HL-60/S4 treated with retinoic acid at 250 ng/mL for 4 days and 3 days (cell line): ENCODE data around the gene GPR143.

Source experiments
- in situ Hi-C: fragments of 300-500 bp; cut with MboI; formaldehyde crosslinking; loops from 2 replicates; pipeline ENCODE4 v1.7.0; 2022; ENCODE audit warnings: low sequenced_read_pairs

The GPR143 gene

DNA sequence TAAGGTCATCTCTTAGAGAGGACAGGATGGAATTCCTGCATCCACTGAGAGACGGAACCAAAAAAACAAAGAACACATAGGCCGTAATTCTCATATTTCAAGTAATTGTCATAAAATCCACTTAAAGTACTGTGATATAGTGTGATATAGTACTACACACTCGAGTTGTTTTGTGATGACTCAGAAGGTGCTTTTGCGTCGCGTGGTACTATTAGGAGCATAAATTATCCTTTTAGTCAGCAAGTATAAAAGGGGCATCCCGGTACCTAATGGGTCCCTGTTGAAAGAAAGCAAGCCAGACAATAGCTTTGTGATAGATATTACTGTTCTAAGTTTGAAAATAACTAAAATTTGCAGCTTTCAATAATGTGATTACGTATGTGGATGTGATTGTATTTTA, 55.3 kb downstream of the GPR143 start:
- in situ Hi-C loops = loop anchor here (25.0 kb wide), 1 partner anchor 748 kb away; no protein-coding TSS in a partner anchor

DNA sequence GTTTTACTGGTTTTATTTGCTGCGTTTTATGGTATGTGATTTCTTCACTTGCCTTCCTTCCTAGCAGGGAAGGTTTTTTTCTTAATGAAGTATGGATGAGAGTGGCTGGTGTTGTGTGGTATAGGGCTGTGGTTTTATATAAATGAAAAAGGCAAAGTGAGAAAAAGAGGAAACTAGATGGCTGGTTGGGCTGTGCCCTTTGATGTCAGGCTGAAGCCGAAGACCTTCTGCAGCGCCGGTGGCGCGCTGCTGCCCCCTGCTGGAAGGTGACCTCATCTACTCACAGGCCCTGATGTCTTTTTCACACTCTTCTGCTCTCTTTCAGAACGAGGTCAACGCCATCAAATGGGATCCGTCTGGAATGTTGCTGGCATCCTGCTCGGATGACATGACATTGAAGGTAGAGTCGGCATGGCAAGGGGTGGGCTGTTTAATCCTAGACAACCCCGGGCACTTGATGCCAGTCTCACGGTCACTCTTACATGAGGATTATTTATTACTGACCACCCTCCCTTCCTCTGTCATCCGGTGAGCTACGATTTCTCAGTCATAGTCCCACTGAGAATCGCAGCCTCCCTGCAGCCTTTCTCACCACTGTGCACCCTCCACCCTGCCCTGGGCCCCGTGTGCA, 56.6 kb downstream of the GPR143 start:
- in situ Hi-C loops = loop anchor here (25.0 kb wide), 1 partner anchor 747 kb away; no protein-coding TSS in a partner anchor

DNA sequence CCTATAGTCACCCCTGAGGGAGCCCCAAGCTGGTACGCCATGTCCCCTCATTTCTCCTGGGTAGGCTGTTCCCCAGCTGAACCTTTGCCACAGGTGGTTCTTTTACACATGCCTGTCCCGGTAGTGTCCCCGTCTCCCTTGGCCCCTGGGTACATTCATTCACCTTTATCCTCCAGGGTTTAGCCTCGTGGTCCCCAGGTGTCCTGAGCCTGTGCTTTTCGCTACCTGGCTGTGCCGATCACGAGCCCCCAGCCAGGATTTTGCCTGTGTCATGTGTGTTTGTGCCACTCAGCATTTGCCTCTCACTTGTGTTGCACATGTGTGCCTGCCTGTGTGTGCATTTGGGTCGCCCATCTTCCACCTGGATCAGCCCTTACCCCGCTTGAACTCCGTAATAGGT, 57.6 kb downstream of the GPR143 start:
- in situ Hi-C loops = loop anchor here (25.0 kb wide), 1 partner anchor 746 kb away; no protein-coding TSS in a partner anchor

DNA sequence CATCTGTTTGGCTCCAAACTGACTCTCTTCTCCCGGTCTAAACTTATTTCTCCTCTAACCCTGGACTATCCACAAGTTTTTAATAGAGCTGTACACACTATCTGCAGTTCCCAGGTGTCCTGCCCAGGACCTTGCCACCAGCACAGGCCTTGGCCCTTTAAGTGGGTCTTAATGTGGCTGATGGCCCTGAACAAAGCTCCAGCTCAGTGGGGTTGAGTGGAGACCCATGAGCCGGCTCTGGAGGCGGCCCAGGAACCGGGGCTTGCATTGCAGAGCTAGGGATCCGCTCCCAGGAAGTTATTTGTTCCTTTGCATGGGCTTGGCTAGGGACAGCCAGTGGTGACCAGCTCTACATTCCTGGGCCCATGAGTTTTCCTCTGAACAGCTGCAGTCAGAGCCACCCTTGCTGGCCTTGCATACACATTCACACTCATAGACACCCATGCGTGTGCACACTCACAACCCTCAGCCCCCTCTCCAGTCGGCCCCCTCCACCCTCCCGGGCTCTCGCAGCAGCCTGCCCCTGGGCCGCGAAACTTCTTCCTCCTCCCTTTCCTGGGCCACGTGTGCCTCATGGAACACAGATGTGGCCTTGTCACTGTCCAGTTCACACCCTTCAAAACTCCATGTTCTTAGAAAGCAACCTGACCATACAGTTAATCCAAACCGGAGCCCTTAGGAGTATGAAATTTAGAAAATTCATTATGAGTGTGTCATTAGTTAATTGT, 58.2 kb downstream of the GPR143 start:
- in situ Hi-C loops = loop anchor here (25.0 kb wide), 1 partner anchor 745 kb away; no protein-coding TSS in a partner anchor

DNA sequence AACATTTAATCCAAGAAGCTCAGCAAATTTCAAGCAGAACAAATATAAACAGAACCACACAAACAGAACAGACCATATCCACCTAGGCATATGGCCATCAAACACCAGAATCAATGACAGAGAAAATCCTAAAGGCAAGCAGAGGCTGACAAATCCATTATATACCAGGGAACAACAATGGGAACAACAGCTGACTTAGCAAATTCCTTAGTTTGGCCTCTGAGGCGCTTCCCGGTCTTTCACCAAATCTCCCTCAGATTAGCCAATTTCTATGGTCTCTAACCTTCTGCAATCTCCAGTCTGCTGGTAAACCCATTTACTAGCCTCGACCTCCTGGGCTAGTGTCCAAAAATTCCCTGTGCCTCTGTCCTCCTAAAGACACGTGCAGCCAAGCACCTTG, 59.2 kb downstream of the GPR143 start:
- in situ Hi-C loops = loop anchor here (25.0 kb wide), 1 partner anchor 744 kb away; no protein-coding TSS in a partner anchor

DNA sequence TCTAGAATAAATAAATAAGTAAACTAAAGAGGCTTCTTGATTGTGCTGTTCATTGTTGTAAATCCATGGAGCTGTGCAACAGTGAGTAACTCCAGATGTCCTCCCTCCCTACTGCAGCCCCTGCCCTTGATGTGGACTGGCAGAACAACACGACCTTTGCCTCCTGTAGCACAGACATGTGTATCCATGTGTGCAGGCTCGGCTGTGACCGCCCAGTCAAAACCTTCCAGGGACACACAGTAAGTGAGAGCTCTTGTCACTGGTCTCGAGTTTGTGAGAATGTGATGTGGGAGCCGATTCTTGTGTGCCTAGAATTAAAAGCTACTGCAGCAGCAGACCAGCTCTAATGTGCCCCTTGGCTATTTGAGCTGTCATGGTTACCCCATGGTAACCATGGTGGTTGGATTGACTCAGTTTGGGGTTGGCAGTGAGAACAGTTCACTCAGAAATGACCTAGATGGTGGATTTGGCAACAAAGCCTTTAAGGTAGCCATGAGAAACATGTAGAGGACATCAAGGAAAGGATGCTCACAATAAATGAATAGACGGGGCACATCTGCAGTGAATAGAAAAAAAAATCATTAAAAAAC, 60.7 kb downstream of the GPR143 start:
- in situ Hi-C loops = loop anchor here (25.0 kb wide), 1 partner anchor 743 kb away; no protein-coding TSS in a partner anchor

DNA sequence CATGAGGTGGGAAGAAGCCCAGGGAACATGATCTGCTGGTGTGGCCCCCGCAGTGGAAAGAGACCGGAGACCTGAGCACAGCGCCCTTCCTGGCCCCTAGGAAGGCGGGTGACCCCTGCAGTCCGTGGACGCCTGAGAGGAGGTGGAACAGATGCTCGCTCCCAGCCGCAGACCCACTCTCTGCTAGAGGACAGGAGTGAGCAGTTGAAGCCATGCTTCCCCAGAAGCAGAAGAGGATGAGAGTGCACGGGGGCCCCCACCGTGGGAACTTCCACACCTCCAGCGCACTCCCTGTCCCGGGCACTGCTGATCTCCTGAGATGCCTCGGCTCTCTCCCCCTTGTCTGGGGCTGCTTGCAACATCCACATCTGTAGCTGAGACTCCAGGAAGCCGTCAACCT, 62.2 kb downstream of the GPR143 start:
- in situ Hi-C loops = loop anchor here (25.0 kb wide), 1 partner anchor 741 kb away; no protein-coding TSS in a partner anchor

DNA sequence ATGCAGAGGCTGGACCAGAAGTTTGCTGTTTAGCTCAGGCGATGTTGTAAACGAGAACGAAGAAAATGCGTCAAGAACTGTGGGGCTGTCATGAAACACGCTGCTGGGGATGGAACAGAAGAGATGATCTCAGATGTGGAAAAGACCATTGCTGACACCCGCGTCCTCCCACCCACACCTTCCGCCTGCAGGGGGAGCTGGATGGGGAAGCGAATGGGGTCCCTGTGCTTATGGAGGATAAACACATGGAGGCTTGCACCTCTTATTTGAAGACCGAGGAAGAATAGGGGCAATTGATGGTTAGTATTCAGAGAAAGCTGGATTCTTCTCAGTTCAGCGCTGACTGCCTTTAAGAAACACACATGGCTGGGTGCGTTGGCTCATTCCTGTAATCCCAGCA, 63.9 kb downstream of the GPR143 start:
- in situ Hi-C loops = loop anchor here (25.0 kb wide), 1 partner anchor 739 kb away; no protein-coding TSS in a partner anchor

DNA sequence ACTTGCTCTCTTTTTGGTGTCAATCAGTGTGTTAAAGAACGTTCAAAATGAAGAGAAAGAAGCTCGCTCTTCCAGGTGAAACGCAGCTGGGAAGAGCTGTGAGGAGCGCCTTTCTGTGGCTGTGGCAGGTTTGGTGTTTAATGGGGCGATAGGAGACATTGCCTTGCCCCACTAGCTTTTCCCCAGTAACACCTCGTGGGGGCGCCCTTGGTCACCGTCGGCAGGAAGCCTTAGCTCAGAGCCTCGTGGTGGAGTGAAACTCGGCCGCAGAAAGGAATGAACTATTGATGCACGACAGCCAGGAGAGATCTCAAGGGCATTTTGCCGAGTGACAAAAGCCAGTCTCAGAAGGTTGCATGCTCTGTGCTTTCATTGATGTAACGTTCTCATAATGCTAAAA, 65.1 kb downstream of the GPR143 start:
- in situ Hi-C loops = loop anchor here (25.0 kb wide), 1 partner anchor 738 kb away; no protein-coding TSS in a partner anchor

DNA sequence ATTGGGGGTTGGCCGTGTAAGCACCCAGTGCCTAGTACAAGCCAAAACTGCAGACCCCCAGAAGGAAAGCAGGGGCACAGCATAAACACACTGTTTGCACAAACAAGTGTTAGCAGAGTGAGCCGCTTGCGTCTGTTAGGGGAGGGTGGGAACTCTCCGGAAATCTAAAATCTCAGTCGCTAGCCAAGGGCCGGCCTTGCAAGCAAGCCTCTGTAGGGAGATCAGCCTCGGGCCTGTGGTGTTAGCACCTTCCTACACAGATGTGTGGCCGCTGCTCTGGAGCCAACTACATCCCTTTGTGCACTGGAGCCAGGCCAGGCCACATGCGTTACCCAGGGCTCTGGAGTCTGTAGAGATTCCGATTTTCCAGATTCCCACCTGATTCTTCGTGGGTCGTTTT, 67.1 kb downstream of the GPR143 start:
- in situ Hi-C loops = no loop called here

DNA sequence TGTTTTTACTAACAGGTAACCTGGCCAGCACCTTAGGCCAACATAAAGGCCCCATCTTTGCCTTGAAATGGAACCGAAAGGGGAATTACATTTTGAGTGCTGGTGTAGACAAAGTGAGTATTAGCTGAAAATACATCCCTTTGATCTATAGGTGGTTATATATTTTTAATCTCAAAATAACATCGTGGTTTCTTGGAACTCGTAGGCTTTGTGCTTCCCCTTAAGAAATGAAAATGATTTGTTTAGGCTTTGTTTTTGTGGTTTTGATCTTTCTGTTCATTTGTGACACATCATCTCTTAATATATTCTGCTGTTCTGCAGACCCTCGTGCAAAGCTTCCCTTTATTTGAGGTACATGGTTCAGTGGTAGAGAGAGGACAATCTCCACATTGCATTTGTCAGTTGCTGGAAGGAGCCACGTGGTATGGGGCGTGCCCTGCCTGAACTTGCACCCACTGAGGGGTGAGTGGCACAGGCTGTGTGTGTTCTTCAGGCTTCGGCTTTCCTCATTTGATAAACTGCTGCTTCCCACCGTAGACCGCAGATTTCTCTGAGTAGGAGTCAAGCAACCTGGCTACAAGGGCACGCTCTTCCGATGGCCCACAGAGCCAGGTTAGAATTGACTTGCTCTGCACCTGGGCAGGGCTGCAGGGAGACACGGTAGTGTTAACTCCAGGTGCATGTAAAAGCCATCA, 72.2 kb downstream of the GPR143 start:
- in situ Hi-C loops = no loop called here

DNA sequence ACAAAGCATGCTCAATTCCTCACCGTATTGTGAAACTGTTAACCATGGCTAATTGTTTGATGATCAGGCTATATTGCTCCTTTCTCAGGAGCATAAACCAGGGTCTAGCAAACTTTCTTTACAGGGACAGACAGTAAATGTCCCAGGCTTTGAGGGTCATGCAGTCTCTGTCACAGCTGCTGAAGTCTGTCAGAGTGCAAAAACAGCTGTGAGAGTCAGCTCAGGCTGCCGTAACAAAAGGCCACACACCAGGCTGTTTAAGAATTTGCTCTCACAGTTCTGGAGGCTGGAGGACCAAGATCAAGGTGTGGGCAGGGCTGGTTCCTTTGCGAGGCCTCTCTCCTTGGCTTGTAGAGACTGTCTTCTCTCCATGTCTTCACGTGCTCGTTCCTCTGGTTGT, 75.6 kb downstream of the GPR143 start:
- in situ Hi-C loops = no loop called here

DNA sequence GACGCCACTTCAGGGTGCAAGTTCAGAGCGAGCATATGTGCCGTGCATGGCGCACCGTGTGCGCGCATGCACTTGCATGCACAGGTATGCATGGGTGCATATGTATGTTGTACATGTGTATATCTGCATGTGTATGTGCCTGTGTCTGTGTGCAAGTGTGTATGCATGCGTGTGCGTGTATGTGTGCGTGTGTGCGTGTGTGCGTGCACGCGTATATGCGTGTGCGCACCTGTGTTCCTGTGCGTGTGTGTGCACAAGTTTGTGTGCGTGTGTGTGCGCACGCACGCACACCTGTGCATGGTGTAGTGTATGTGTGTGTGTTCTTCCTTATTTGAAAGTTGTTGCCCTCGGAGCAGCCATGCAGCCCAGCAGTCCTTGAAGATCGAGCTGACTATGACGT, 76.8 kb downstream of the GPR143 start:
- in situ Hi-C loops = no loop called here

DNA sequence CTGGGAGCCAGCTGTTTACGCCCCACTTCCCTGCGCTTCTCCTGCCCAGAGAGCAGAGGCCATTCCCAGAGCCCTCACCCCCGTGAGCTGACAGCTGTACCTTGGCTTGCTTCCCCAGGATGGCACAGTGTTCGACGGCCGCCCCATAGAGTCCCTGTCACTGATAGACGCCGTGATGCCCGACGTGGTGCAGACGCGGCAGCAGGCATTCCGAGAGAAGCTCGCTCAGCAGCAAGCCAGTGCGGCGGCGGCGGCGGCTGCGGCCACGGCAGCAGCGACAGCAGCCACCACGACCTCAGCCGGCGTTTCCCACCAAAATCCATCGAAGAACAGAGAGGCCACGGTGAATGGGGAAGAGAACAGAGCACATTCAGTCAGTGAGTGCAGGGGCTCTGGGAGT, 77.7 kb downstream of the GPR143 start:
- in situ Hi-C loops = no loop called here

DNA sequence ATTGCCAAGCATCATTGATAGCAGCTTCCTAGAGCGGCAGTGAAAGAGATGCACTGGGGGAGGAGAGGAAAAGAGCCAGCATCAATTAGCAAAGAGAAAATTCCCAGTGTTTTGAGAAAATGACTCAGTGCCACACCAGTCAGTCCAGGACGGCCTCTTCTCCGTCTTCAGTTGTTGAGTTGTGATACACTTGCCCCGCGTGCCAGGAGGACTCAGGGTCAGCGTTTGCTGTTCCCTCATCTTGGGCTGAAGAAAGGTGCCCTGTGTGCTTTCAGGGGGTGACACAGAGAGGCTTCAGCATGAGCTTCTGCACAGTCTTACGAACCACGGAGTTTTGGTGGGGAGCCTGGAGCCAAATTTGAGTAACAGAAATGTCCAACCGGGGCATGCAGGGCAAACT, 82.3 kb downstream of the GPR143 start:
- in situ Hi-C loops = no loop called here

DNA sequence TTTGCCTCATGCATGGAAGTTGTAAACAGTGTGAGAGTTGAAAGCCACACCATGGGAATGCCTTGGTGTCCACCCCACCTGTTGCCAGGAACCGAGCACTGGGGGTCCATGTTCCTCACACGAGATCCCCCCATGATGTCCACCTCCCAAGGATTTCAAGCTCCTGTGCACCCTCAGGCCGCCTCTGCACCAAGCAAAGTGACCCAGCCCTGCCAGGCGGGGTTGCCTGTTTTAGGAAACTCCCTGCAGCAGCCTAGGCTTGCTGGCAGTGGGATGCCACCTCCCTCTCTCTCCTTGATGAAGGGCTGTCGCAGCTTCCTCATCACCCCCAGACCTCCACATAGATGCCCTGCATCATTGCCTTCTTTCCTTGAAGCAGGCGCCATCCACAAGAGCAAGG, 82.8 kb downstream of the GPR143 start:
- in situ Hi-C loops = no loop called here

DNA sequence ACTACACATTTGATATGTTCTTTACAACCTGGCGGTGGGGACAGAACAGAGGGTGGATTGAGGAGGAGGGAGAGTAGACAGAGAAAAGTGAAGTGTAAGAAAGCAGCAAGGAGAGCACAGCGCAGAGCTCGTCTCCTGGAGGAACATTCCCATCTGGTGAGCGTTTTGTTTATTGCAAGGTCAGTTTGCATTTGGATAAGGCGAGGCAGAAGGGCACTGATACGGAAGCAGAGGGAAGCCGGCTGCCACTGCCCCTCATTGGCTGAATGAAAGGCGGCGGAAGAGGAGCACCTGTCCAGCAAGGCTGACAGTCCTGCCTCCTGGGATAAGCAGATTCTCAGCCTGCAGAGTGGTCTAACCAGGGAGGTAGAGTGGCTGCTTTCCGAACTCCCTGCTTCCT, 83.2 kb downstream of the GPR143 start:
- in situ Hi-C loops = no loop called here

DNA sequence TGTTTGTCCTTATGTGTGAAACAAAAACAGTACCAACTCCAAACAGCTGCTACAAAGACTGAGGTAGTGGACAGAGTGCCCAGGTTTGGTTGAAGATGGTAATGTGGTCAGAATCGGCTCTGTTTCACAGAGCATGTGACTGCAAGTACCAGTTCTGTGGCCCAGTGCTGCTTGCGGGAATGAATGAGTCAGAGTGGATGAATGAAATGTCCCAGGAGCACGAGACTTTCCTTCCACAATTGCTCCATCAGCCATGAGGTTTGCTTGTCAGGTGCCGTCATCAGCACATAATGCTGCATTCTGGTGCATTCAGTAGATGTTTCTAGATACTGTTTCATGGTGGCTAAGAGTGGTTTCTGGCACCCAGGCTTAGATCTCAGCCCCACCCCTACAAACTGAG, 84.2 kb downstream of the GPR143 start:
- in situ Hi-C loops = no loop called here

DNA sequence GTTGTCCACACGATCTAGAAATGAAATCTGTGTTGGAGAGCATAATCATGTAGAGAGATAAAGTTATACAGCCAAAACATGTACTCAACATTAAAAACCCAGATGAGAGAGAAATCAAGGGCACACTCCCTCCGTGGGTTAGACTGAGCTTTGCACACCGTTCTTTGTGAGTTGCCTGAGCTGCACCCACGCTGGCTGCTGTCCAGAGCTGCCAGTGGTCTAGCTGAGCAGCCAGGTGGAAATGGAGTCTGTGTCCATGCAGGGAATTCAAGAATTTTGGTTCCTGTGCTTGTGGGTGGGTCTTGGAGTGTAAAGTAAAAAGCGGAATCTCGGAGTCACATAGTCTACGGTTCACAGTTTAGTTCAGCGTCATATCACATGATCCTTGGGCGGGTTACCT, 84.6 kb downstream of the GPR143 start:
- in situ Hi-C loops = no loop called here

DNA sequence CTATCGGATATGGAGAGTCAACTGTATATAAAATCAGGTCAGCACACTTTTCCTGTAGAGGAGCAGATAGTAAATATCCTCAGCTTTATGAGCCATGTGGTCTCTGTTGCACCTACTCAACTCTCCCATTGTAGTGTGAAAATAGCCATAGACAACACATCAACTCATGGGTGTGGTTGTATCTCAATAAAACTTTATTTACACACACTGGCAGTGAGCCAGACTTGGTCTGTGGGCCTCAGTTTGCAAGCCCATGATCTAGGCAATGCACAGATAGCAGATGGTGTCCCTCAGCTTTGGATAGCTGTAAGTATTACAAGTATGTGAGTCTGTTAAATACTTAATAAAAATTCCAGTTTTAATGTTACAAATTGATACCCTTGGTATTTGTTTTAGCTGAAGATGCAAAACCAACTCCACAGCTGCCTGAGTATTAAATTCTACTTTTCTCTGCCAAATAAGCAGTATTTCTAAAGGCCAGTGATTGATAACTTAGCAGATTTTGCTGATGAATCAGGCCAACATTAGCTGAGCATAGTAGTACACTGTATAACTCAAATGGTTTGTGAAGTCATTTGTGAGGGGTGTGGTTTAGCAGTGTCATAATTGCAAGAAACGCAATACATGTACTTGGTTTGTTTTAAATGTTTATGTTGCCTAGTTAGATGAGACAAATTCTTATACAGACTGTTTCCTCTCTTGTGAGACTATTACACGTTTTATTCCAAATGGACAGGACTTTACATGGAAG, 87.3 kb downstream of the GPR143 start:
- in situ Hi-C loops = no loop called here
